ENCODE measurements around the gene SSBP4.
A peak's percentile ranks its signal among the peaks of the same experiment; 100 is the strongest.

Gene SSBP4

DNA sequence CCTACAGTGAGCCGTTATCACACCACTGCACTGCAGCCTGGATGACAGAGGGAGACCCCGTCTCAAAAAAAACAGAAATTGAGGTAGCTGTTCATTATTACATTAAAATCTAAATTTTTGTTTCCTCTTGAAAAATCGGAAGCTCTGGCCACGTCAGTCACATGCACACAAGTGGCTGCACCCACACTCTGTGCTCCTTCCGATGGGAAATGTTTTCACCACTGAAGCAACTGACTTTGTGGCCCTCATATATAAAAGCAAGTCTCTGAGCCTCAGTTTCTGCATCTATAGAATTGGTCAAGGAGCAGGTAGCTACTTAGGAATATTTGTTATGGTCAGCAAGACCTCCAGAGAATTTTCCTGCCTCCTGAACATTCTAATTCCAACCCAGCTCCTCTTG is 26.3 kb upstream of the SSBP4 start:
- H3K9me3 ChIP-seq (ENCODE audit: control insufficient read depth, insufficient read depth, low read depth, low read length), result no peaks in the 10 kb centered on the region
- CTCF ChIA-PET, result interaction anchor here (0.6 to 1.3 kb wide), 3 partner anchors 9 to 43 kb away, joined by 4 to 6 read pairs (median 4); no protein-coding TSS in a partner anchor

DNA sequence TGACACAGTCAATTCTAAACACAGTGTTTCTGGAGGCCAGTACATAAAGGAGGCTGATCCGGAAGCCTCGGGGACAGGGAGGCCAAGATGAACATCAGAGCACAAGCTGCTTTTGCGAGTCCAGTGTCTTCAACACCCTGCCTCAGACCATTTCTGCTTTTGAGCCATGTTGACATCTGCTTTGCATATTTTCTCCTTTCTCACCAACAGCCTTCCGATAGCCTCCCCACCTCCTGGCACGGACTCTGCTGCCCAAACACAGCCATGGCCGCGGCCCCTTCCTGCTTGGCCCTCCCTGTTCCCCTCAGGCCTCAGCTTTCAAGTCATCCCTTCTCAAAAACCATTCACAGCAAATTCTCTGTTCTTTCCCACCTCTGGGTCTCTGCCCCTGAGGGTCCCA is 25.4 kb upstream of the SSBP4 start:
- TF ChIP-seq ZBTB20 (tag by site-specific recombination; IDR thresholded peaks at IDR 0.05), result no peak
- no peak for TF ChIP-seq KLF16 (tag by site-specific recombination; IDR thresholded peaks at IDR 0.05)
- TF ChIP-seq ZNF132 (tag by site-specific recombination; IDR thresholded peaks at IDR 0.05; ENCODE audit: borderline replicate concordance), result no peak
- no peak for TF ChIP-seq FEZF1 (tag by site-specific recombination; IDR thresholded peaks at IDR 0.05)
- TF ChIP-seq RBAK (tag by site-specific recombination; IDR thresholded peaks at IDR 0.05), result no peak
- no peak for TF ChIP-seq GLI4 (tag by site-specific recombination; IDR thresholded peaks at IDR 0.05)
- no peak for TF ChIP-seq ZNF600 (tag by site-specific recombination; IDR thresholded peaks at IDR 0.05)
- no peak for TF ChIP-seq ZFP37 (tag by site-specific recombination; IDR thresholded peaks at IDR 0.05)
- no peak for TF ChIP-seq PATZ1 (tag by site-specific recombination; IDR thresholded peaks at IDR 0.05)
- TF ChIP-seq ZBTB1 (tag by site-specific recombination; IDR thresholded peaks at IDR 0.05), result no peak
- TF ChIP-seq ZNF530 (tag by site-specific recombination; IDR thresholded peaks at IDR 0.05; ENCODE audit: low read depth), result no peak
- TF ChIP-seq ZSCAN16 (tag by site-specific recombination; IDR thresholded peaks at IDR 0.05), result no peak
- no peak for TF ChIP-seq GLI2 (tag by site-specific recombination; IDR thresholded peaks at IDR 0.05; ENCODE audit: borderline replicate concordance, low read depth)
- TF ChIP-seq ZNF211 (tag by site-specific recombination; IDR thresholded peaks at IDR 0.05; ENCODE audit: low read depth), result no peak
- no peak for TF ChIP-seq ZNF596 (tag by site-specific recombination; IDR thresholded peaks at IDR 0.05)
- TF ChIP-seq GLIS2 (tag by site-specific recombination; IDR thresholded peaks at IDR 0.05), result no peak
- no peak for TF ChIP-seq ZNF292 (tag by site-specific recombination; IDR thresholded peaks at IDR 0.05; ENCODE audit: borderline replicate concordance, low read depth)
- no peak for TF ChIP-seq ZNF416 (tag by site-specific recombination; IDR thresholded peaks at IDR 0.05)
- no peak for TF ChIP-seq TCF7L2 (IDR thresholded peaks at IDR 0.05; ENCODE audit: borderline replicate concordance, low read depth, low read length)
- POLR2A ChIA-PET, result no interaction called here
- H3K27ac ChIP-seq (ENCODE audit: extremely low read depth, low read depth, low read length), result no peak overlapping the region
- CTCF ChIA-PET, result interaction anchor here (1.3 kb wide), 1 partner anchor 8 kb away, joined by 4 read pairs; no protein-coding TSS in a partner anchor
- no peaks in the 10 kb centered on the region for H3K9me3 ChIP-seq (ENCODE audit: control insufficient read depth, insufficient read depth, low read depth, low read length)
- no peaks in the 10 kb centered on the region for H3K36me3 ChIP-seq (ENCODE audit: control insufficient read depth in 2 of 2, insufficient read depth in 1 of 2, low read length in 2 of 2)
- H3K4me3 ChIP-seq (ENCODE audit: low read depth, low read length), result no peak overlapping the region
- no peaks in the 10 kb centered on the region for H3K4me1 ChIP-seq (ENCODE audit: control insufficient read depth, insufficient read depth, low read length)

More for the DNA sequence above, 26.3 kb upstream of the SSBP4 start:
- TF ChIP-seq ZNF560 (tag by site-specific recombination; IDR thresholded peaks at IDR 0.05; ENCODE audit: borderline replicate concordance) (no peak), ZNF664 (tag by site-specific recombination; IDR thresholded peaks at IDR 0.05) (0 out of 2 replicates have a peak, but pooled peaks have one; percentile 2)
- Histone ChIP-seq H3K4me3 (ENCODE audit: low read depth, low read length) (no peak overlapping the region), H3K36me3 (ENCODE audit: control insufficient read depth in 2 of 2, insufficient read depth in 1 of 2, low read length in 2 of 2) (no peaks in the 10 kb centered on the region), H3K4me1 (ENCODE audit: control insufficient read depth, insufficient read depth, low read length) (no peaks in the 10 kb centered on the region), H3K27ac (ENCODE audit: extremely low read depth, low read depth, low read length) (no peak overlapping the region)
- POLR2A ChIA-PET, result no interaction called here

DNA sequence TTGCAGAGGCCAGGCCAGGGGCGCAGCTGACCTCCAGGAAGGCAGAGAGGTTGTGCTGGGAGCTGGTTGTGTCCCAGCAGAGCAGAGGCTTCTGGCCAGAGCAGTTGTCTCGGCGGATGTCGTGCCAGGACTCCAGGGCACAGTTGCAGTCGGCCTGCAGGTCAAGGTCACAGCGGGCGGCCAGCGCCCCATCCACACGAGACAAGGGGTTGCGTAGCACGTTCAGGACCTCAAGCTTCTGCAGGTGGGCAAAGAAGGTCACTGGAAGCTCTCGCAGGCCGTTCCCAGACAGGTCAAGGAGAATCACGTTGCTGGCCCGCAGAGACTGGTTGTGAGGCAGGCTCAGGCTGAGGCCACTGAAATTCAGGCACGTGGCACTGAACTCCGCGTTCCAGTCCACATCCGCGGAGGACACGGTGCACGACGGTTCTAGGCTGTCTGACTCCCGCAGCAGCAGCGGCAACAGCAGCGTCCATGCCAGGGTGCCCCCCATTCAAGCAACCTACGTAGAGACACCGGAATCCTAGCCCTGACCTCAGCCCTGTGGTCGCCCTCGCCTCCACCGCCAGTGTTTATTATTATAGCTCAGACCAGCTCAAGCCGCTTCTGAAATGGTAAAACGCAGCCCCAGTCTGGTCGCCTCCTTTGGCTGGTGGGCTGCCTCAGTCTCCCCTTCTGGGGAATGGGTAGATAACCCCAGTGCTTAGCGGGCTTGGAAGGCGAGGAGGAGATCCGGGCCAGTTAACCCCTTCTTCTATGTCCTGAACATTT is 22.5 kb upstream of the SSBP4 start:
- H3K36me3 ChIP-seq (ENCODE audit: control insufficient read depth in 2 of 2, insufficient read depth in 1 of 2, low read length in 2 of 2), result no peaks in the 10 kb centered on the region
- no peak overlapping the region for H3K4me3 ChIP-seq (ENCODE audit: low read depth, low read length)
- ChIA-PET CTCF (interaction anchor here (0.6 to 8.5 kb wide), 6 partner anchors 8 to 150 kb away, joined by 3 to 68 read pairs (median 4); partner anchors contain the start of gene GDF15), POLR2A (no interaction called here)
- no peaks in the 10 kb centered on the region for H3K4me1 ChIP-seq (ENCODE audit: control insufficient read depth, insufficient read depth, low read length)
- H3K9me3 ChIP-seq (ENCODE audit: control insufficient read depth, insufficient read depth, low read depth, low read length), result no peaks in the 10 kb centered on the region
- no peak overlapping the region for H3K27ac ChIP-seq (ENCODE audit: extremely low read depth, low read depth, low read length)
- TF ChIP-seq ZFHX2 (tag by site-specific recombination; conservative IDR thresholded peaks at IDR 0.05) (no peak), ZBTB1 (tag by site-specific recombination; IDR thresholded peaks at IDR 0.05) (no peak), ZNF843 (tag by site-specific recombination; IDR thresholded peaks at IDR 0.05) (no peak), ZBTB11 (tag by site-specific recombination; conservative IDR thresholded peaks at IDR 0.05; ENCODE audit: low read depth) (no peak), YY1 (tag by site-specific recombination; IDR thresholded peaks at IDR 0.05) (no peak)
- TF ChIP-seq, protein P1, sequence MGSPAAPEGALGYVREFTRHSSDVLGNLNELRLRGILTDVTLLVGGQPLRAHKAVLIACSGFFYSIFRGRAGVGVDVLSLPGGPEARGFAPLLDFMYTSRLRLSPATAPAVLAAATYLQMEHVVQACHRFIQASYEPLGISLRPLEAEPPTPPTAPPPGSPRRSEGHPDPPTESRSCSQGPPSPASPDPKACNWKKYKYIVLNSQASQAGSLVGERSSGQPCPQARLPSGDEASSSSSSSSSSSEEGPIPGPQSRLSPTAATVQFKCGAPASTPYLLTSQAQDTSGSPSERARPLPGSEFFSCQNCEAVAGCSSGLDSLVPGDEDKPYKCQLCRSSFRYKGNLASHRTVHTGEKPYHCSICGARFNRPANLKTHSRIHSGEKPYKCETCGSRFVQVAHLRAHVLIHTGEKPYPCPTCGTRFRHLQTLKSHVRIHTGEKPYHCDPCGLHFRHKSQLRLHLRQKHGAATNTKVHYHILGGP (tag by site-specific recombination; IDR thresholded peaks at IDR 0.05), result no peak
